Liver (tissue), 3 donors: ENCODE measurements around the gene CFHR2.

Experiments used
- ATF3 ChIP-seq: IDR thresholded peaks from 2 replicates; pipeline ENCODE4 v1.6.1; 2016; ENCODE audit warnings: antibody characterized with exemption
- CTCF ChIP-seq: fragments of 150-350 bp; IDR thresholded peaks from 2 replicates; pipeline ENCODE4 v1.5.1; 2017; ENCODE audit warnings: improper control_type of control experiment, low read depth, low read length; ENCODE audit not compliant: missing input control
- TAF1 ChIP-seq: conservative IDR thresholded peaks from 2 replicates; pipeline ENCODE4 v1.6.1; 2016; ENCODE audit warnings: antibody characterized with exemption, mild to moderate bottlenecking
- TF ChIP-seq, protein P1 (sequence below): IDR thresholded peaks from 2 replicates; pipeline ENCODE4 v1.6.1; 2016; ENCODE audit warnings: antibody characterized with exemption
- donor health status: healthy.
- donor health status: healthy.

GRCh38 chr1:196954778-196955177 is 11.2 kb downstream of the CFHR2 start:
- TF ChIP-seq CTCF (no peak), ATF3 (no peak), TAF1 (no peak)
- TF ChIP-seq, protein P1, sequence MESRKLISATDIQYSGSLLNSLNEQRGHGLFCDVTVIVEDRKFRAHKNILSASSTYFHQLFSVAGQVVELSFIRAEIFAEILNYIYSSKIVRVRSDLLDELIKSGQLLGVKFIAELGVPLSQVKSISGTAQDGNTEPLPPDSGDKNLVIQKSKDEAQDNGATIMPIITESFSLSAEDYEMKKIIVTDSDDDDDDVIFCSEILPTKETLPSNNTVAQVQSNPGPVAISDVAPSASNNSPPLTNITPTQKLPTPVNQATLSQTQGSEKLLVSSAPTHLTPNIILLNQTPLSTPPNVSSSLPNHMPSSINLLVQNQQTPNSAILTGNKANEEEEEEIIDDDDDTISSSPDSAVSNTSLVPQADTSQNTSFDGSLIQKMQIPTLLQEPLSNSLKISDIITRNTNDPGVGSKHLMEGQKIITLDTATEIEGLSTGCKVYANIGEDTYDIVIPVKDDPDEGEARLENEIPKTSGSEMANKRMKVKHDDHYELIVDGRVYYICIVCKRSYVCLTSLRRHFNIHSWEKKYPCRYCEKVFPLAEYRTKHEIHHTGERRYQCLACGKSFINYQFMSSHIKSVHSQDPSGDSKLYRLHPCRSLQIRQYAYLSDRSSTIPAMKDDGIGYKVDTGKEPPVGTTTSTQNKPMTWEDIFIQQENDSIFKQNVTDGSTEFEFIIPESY = no peak
